H9 (cell line): ENCODE results near the gene SSRP1. TPM values are rescaled to one million over a fixed set of nuclear protein-coding genes. Genes with fewer than 3 reads are reported as not detected.

Experiments used
- DNase-seq: peaks from one replicate; pipeline ENCODE4 v3.0.0-alpha.2; 2017
- H2AFZ ChIP-seq: one replicate; pipeline ENCODE4 v1.6.1; 2013; ENCODE audit warnings: mild to moderate bottlenecking, low read length, control low read depth, moderate library complexity
- H2AK5ac ChIP-seq: 2 replicates; pipeline ENCODE4 v1.6.1; 2013; ENCODE audit warnings: low read length, control low read depth, mixed read lengths; ENCODE audit not compliant: insufficient read length
- H2BK120ac ChIP-seq: one replicate; pipeline ENCODE4 v1.6.1; 2013; ENCODE audit warnings: low read depth, mild to moderate bottlenecking, low read length, control low read depth, inconsistent platforms; ENCODE audit not compliant: poor library complexity, severe bottlenecking
- H2BK12ac ChIP-seq: 2 replicates; pipeline ENCODE4 v1.6.1; 2013; ENCODE audit warnings: low read length, control low read depth, mixed read lengths, low read depth; ENCODE audit not compliant: insufficient read length
- H2BK15ac ChIP-seq: 2 replicates; pipeline ENCODE4 v1.6.1; 2013; ENCODE audit warnings: low read depth, low read length, control low read depth
- H2BK20ac ChIP-seq: one replicate; pipeline ENCODE4 v1.6.1; 2013; ENCODE audit warnings: low read depth, mild to moderate bottlenecking, low read length, control low read depth, inconsistent platforms; ENCODE audit not compliant: poor library complexity, severe bottlenecking
- H2BK5ac ChIP-seq: 2 replicates; pipeline ENCODE4 v1.6.1; 2013; ENCODE audit warnings: low read length, control low read depth, mixed read lengths; ENCODE audit not compliant: insufficient read length
- H3K14ac ChIP-seq: 2 replicates; pipeline ENCODE4 v1.6.1; 2013; ENCODE audit warnings: low read length, control low read depth; ENCODE audit not compliant: insufficient read depth
- H3K18ac ChIP-seq: 2 replicates; pipeline ENCODE4 v1.6.1; 2013; ENCODE audit warnings: low read depth, mild to moderate bottlenecking, mixed read lengths, low read length, control low read depth; ENCODE audit not compliant: insufficient read length
- H3K23ac ChIP-seq: 2 replicates; pipeline ENCODE4 v1.6.1; 2013; ENCODE audit warnings: low read length, control low read depth, mixed read lengths, low read depth; ENCODE audit not compliant: insufficient read length
- H3K23me2 ChIP-seq: 2 replicates; pipeline ENCODE4 v1.6.1; 2013; ENCODE audit warnings: low read depth, mild to moderate bottlenecking, mixed read lengths, low read length, control low read depth; ENCODE audit not compliant: insufficient read length, poor library complexity, severe bottlenecking
- H3K27ac ChIP-seq: 2 replicates; pipeline ENCODE4 v1.5.1; 2013; ENCODE audit warnings: low read length, control low read depth, mixed read lengths, low read depth; ENCODE audit not compliant: insufficient read length
- H3K27me3 ChIP-seq: 2 replicates; pipeline ENCODE4 v1.6.1; 2013; ENCODE audit warnings: low read length, control low read depth, inconsistent platforms; ENCODE audit not compliant: insufficient read depth
- H3K4ac ChIP-seq: 2 replicates; pipeline ENCODE4 v1.6.1; 2013; ENCODE audit warnings: low read depth, mild to moderate bottlenecking, control low read depth, inconsistent platforms, low read length, moderate library complexity
- H3K4me1 ChIP-seq: 2 replicates; pipeline ENCODE4 v1.6.1; 2013; ENCODE audit warnings: low read length, control low read depth, inconsistent platforms; ENCODE audit not compliant: insufficient read depth
- H3K4me2 ChIP-seq: 2 replicates; pipeline ENCODE4 v1.6.1; 2013; ENCODE audit warnings: low read length, control low read depth, mixed read lengths; ENCODE audit not compliant: insufficient read length, insufficient read depth
- H3K56ac ChIP-seq: 2 replicates; pipeline ENCODE4 v1.6.1; 2013; ENCODE audit warnings: low read depth, mild to moderate bottlenecking, mixed read lengths, low read length, control low read depth; ENCODE audit not compliant: insufficient read length
- H3K79me1 ChIP-seq: 2 replicates; pipeline ENCODE4 v1.6.1; 2013; ENCODE audit warnings: low read depth, mild to moderate bottlenecking, moderate library complexity, low read length, control low read depth, inconsistent platforms; ENCODE audit not compliant: insufficient read depth, poor library complexity, severe bottlenecking
- H3K79me2 ChIP-seq: 2 replicates; pipeline ENCODE4 v1.6.1; 2013; ENCODE audit warnings: low read length, control low read depth, inconsistent platforms; ENCODE audit not compliant: insufficient read depth
- H3K9ac ChIP-seq: 2 replicates; pipeline ENCODE4 v1.6.1; 2013; ENCODE audit warnings: low read length, control low read depth, mixed read lengths; ENCODE audit not compliant: insufficient read length; ENCODE audit errors: extremely low read depth
- H3K9me3 ChIP-seq: one replicate; pipeline ENCODE4 v1.6.1; 2013; ENCODE audit warnings: low read depth, low read length, inconsistent platforms; ENCODE audit not compliant: control insufficient read depth
- H3T11ph ChIP-seq: one replicate; pipeline ENCODE4 v1.6.1; 2013; ENCODE audit warnings: mild to moderate bottlenecking, low read length, control low read depth, inconsistent platforms
- H4K20me1 ChIP-seq: one replicate; pipeline ENCODE4 v1.6.1; 2013; ENCODE audit not compliant: control insufficient read depth, insufficient read length, insufficient read depth
- H4K5ac ChIP-seq: 2 replicates; pipeline ENCODE4 v1.6.1; 2013; ENCODE audit warnings: low read depth, mild to moderate bottlenecking, mixed read lengths, low read length, control low read depth; ENCODE audit not compliant: insufficient read length
- H4K8ac ChIP-seq: replicated peaks from 2 replicates; pipeline ENCODE4 v1.6.1; 2013; ENCODE audit warnings: low read length, control low read depth, mixed read lengths, low read depth; ENCODE audit not compliant: insufficient read length
- H4K91ac ChIP-seq: 2 replicates; pipeline ENCODE4 v1.6.1; 2013; ENCODE audit warnings: low read depth, mild to moderate bottlenecking, moderate library complexity, mixed read lengths, low read length, control low read depth; ENCODE audit not compliant: insufficient read length
- H3K27ac Mint-ChIP-seq, 3 experiments: 2 replicates in 2 of 3; 3 replicates in 1 of 3; pipeline ENCODE4 v1.8.0; 2020 to 2021; ENCODE audit warnings: mixed read lengths in 3 of 3, mild to moderate bottlenecking in 1 of 3, moderate library complexity in 1 of 3
- H3K27me3 Mint-ChIP-seq: 2 replicates; pipeline ENCODE4 v1.8.0; 2021; ENCODE audit warnings: low read depth, mild to moderate bottlenecking, moderate library complexity, mixed read lengths
- H3K36me3 Mint-ChIP-seq, 3 experiments: 2 replicates in 2 of 3; 3 replicates in 1 of 3; pipeline ENCODE4 v1.8.0; 2020 to 2021; ENCODE audit warnings: low read depth in 3 of 3, mixed read lengths in 3 of 3; ENCODE audit not compliant: insufficient read depth in 1 of 3
- H3K4me1 Mint-ChIP-seq, 2 experiments: 2 replicates each; pipeline ENCODE4 v1.8.0; 2020; ENCODE audit warnings: mixed read lengths in 2 of 2
- H3K4me3 Mint-ChIP-seq, 2 experiments: 2 replicates in 1 of 2; 3 replicates in 1 of 2; pipeline ENCODE4 v1.8.0; 2020 to 2021; ENCODE audit warnings: mild to moderate bottlenecking in 2 of 2, mixed read lengths in 2 of 2, moderate library complexity in 1 of 2
- H3K9me3 Mint-ChIP-seq, 2 experiments: 2 replicates in 1 of 2; 3 replicates in 1 of 2; pipeline ENCODE4 v1.8.0; 2020; ENCODE audit warnings: mild to moderate bottlenecking in 2 of 2, mixed read lengths in 2 of 2, moderate library complexity in 1 of 2
- WGBS: extraction: QIAGEN DNeasy Blood & Tissue Kit; methylation state at CpG from one replicate; pipeline ENCODE4 v1.1.7; 2013; ENCODE audit warnings: missing lambda C conversion rate, low lambda C conversion rate, mixed read lengths; ENCODE audit not compliant: insufficient read length; ENCODE audit errors: extremely low coverage; 5-methylcytosine and 5-hydroxymethylcytosine counted together
- total RNA-seq: library from RNA; stranded (reverse); gene quantifications from 2 replicates; pipeline ENCODE4 v1.2.1, GENCODE V29; 2021
- TF ChIP-seq, protein P1 (sequence below): fragments of 200-600 bp; sonication (generic); conservative IDR thresholded peaks from 3 replicates; pipeline ENCODE4 v1.8.0; 2021; ENCODE audit warnings: antibody characterized with exemption, mild to moderate bottlenecking

SSRP1 gene
- total RNA-seq, 1 experiment from 2014 or later = 202 TPM

DNA sequence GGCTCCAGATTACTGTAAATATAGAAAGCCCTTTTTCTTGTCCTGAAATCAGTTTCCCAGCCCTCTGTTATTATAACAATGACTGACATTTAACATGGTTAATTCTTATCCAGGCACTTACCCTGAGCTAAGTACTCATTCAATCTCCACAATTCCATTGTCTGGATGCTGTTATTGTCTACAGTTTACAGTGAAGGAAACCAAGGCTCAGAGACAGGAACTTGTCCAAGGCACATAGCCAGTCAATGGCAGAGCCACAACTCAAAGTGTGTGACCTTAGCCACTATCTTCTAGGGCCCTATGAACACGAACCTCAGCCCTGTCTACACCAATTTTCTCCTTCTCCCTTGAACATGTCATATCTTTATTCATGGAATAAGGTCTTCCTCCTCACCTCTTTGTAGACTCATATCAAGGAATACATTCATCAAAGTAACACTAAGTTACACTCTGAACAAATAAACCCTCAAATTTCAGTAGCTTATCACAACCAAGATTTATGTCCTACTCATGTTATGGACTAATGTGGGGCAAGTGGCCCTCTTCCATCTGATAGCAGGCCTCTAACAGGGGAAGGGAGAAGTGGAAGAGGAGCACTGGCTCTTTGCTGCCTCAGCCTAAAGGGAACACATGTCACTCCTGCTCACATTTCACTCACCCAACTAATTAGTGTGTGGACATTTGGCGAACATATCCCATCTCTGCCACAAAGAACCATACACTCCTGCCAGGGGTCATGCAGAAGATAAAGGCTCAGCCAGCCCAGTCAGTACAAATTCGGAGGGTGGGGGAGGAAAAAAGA, 59.3 kb downstream of the SSRP1 start:
- Histone ChIP-seq H2AK5ac (no peak overlapping the region), H4K8ac (no peak overlapping the region), H4K5ac (no peak overlapping the region), H3K9ac (no peak overlapping the region), H3K56ac (no peak overlapping the region), H3K79me2 (no peaks in the 10 kb centered on the region), H2BK15ac (no peak overlapping the region), H3K23ac (no peak overlapping the region), H3K23me2 (no peaks in the 10 kb centered on the region), H3K9me3 (peaks cover 9% of the 10 kb centered on the region), H3T11ph (no peak overlapping the region), H4K20me1 (no peaks in the 10 kb centered on the region), H3K27ac (no peak overlapping the region), H3K4ac (no peak overlapping the region), H2BK12ac (no peak overlapping the region), H2BK5ac (no peak overlapping the region), H3K27me3 (no peaks in the 10 kb centered on the region), H3K18ac (no peak overlapping the region), H3K14ac (no peak overlapping the region), H3K4me2 (no peak overlapping the region), H2BK120ac (no peak overlapping the region), H3K79me1 (no peaks in the 10 kb centered on the region), H3K4me1 (no peaks in the 10 kb centered on the region; the same call in 1 of the 2 replicates), H4K91ac (no peak overlapping the region), H2BK20ac (no peak overlapping the region), H2AFZ (no peak overlapping the region)
- TF ChIP-seq, protein P1, sequence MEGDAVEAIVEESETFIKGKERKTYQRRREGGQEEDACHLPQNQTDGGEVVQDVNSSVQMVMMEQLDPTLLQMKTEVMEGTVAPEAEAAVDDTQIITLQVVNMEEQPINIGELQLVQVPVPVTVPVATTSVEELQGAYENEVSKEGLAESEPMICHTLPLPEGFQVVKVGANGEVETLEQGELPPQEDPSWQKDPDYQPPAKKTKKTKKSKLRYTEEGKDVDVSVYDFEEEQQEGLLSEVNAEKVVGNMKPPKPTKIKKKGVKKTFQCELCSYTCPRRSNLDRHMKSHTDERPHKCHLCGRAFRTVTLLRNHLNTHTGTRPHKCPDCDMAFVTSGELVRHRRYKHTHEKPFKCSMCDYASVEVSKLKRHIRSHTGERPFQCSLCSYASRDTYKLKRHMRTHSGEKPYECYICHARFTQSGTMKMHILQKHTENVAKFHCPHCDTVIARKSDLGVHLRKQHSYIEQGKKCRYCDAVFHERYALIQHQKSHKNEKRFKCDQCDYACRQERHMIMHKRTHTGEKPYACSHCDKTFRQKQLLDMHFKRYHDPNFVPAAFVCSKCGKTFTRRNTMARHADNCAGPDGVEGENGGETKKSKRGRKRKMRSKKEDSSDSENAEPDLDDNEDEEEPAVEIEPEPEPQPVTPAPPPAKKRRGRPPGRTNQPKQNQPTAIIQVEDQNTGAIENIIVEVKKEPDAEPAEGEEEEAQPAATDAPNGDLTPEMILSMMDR = no peak
- Mint-ChIP-seq H3K4me3 (no peak overlapping the region), H3K36me3 (peaks cover 0 to 3% (median 0%) of the 10 kb centered on the region in 3 experiments; a peak in 3 of 7 replicates), H3K27ac (no peak overlapping the region), H3K27me3 (peaks cover 15% of the 10 kb centered on the region), H3K4me1 (peaks cover 25 to 28% of the 10 kb centered on the region in 2 experiments), H3K9me3 (peaks cover 0 to 10% of the 10 kb centered on the region in 2 experiments; a peak in 4 of 5 replicates)
- no CpG with 5 or more reads among the region's 3 CpGs for WGBS
- no peak for DNase-seq

Other genes with a start within 250 kb of the SSRP1 start
- gene LRRC55, start 153.9 kb downstream of the SSRP1 start, total RNA-seq = 0.90 and 1.0 TPM in 2 replicates
- 0.37 and 0.39 TPM in 2 replicates for gene APLNR, start 98.6 kb downstream of the SSRP1 start, total RNA-seq
- gene TNKS1BP1, start 10.9 kb downstream of the SSRP1 start, total RNA-seq = 130 and 140 TPM in 2 replicates
- 0.15 and 0.22 TPM in 2 replicates for gene P2RX3, start 2.5 kb upstream of the SSRP1 start, total RNA-seq
- not detected in 2 replicates for gene PRG3, start 45.3 kb upstream of the SSRP1 start, total RNA-seq
- 0.31 TPM in 1 of 2 replicates, not detected in the other for gene PRG2, start 54.8 kb upstream of the SSRP1 start, total RNA-seq
- gene SLC43A3, start 91.2 kb upstream of the SSRP1 start, total RNA-seq = 21.4 and 21.9 TPM in 2 replicates
- 7.0 and 7.1 TPM in 2 replicates for gene RTN4RL2, start 124.6 kb upstream of the SSRP1 start, total RNA-seq
- 16.3 and 17.0 TPM in 2 replicates for gene SLC43A1, start 179.8 kb upstream of the SSRP1 start, total RNA-seq
- 126 and 130 TPM in 2 replicates for gene TIMM10, start 194.9 kb upstream of the SSRP1 start, total RNA-seq
- 0.18 TPM in 1 of 2 replicates, not detected in the other for gene SMTNL1, start 201.7 kb upstream of the SSRP1 start, total RNA-seq
- gene UBE2L6, start 231.8 kb upstream of the SSRP1 start, total RNA-seq = 38.2 and 38.9 TPM in 2 replicates